Activated naive CD4-positive, alpha-beta T cell treated with anti-CD3 and anti-CD28 coated beads for 36 hours (primary cell): ENCODE data around the gene CD46. TPM values are rescaled to one million over a fixed set of nuclear protein-coding genes. Genes with fewer than 3 reads are reported as not detected.
"Not testable (repeated sequence)": the region's sequence is repeated elsewhere in the genome, so short reads cannot be mapped to it uniquely, and the experiment has no call there.

ENCODE experiments used
- CTCF ChIA-PET: fragments of 350-600 bp; sonication (Branson Sonifier 250); formaldehyde crosslinking; loops from one replicate; lab custom pipeline; 2021; ENCODE audit warnings: antibody characterized with exemption; lab: Charles Lee
- DNase-seq: peaks from one replicate; pipeline ENCODE4 v3.0.0-alpha.2; 2020
- H3K27ac Mint-ChIP-seq: one replicate; pipeline ENCODE4 v1.8.0; 2021; ENCODE audit warnings: mild to moderate bottlenecking, mixed read lengths
- H3K27me3 Mint-ChIP-seq: one replicate; pipeline ENCODE4 v1.8.0; 2021; ENCODE audit warnings: low read depth, mixed read lengths
- H3K36me3 Mint-ChIP-seq: one replicate; pipeline ENCODE4 v1.8.0; 2021; ENCODE audit warnings: low read depth, mixed read lengths
- H3K4me1 Mint-ChIP-seq: one replicate; pipeline ENCODE4 v1.8.0; 2021; ENCODE audit warnings: low read depth, mixed read lengths
- H3K4me3 Mint-ChIP-seq: one replicate; pipeline ENCODE4 v1.8.0; 2021; ENCODE audit warnings: mild to moderate bottlenecking, moderate library complexity, mixed read lengths
- H3K9me3 Mint-ChIP-seq: one replicate; pipeline ENCODE4 v1.8.0; 2021; ENCODE audit warnings: mixed read lengths
- intact Hi-C: fragments of 100-400 bp; cut with micrococcal nuclease; formaldehyde crosslinking; loops from one replicate; pipeline ENCODE4 v1.15.1; 2023
- total RNA-seq, 2 experiments: library from RNA; stranded (reverse); gene quantifications; one replicate each; pipeline ENCODE4 v1.2.3, GENCODE V29; 2021

Gene CD46
- 10 to 100 TPM; 91.0 to 93.4 TPM for total RNA-seq

DNA sequence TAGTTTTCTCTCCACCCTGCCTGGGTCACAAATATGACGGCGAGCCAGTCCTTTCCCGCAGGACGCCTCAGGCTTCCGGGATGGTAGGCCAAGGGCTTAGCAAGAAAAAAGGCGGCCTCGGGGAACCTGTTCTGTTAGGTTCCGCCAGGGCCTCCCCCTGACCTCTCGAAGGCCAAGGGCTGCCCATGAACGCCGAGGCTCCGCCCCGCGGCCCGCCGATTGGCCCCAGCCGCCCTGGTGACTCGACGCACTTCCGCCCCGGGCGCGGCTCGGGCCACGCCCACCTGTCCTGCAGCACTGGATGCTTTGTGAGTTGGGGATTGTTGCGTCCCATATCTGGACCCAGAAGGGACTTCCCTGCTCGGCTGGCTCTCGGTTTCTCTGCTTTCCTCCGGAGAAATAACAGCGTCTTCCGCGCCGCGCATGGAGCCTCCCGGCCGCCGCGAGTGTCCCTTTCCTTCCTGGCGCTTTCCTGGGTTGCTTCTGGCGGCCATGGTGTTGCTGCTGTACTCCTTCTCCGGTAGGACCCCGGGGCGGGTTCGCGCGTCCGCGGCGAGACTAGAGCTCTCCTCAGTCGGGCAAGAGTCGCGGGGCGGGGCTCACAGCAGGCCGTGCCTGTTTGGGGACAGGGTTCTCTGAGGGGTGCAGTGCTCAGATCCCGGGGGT is at the start of gene CD46:
Gene CD46 (plus strand): TSS at position 265 of the 666 bp plus-strand sequence. CDS start 159 bp downstream, at position 424.
- peak; percentile 97 for DNase-seq
- no peaks in the 10 kb centered on the region for H3K9me3 Mint-ChIP-seq
- peaks cover 59% of the 10 kb centered on the region for H3K4me1 Mint-ChIP-seq
- intact Hi-C loops, result loop anchor here (1.0 to 10.0 kb wide), 10 partner anchors 45 to 1177 kb away; partner anchors contain the start of genes CD55, CR1 and YOD1
- peak within 1 kb of the TSS; percentile 92 for H3K4me3 Mint-ChIP-seq
- H3K27ac Mint-ChIP-seq, result peak within 1 kb of the TSS; percentile 98
- H3K27me3 Mint-ChIP-seq, result no peaks in the 10 kb centered on the region
- peaks cover 20% of the 10 kb centered on the region for H3K36me3 Mint-ChIP-seq
- CTCF ChIA-PET, result interaction anchor here (1.2 to 1.8 kb wide), 2 partner anchors 44 to 46 kb away, joined by 6 to 7 read pairs; no protein-coding TSS in a partner anchor

DNA sequence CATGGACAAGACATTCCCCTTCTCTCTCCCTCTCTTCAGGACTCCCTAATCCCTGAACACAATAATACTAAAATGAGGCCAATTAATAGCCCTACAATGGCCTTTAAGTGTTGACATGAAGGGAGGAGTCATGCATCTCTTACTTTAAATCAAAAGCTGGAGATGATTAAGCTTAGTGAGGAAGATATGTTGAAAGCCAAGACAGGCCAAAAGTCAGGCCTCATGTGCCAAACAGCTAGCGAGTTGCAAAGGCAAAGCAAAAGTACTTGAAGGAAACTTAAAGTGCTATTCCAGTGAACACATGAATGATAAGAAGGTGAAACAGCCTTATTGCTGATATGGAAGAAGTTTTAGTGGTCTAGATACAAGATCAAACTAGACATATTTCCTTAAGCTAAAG is 49.5 kb upstream of the CD46 start:
- CTCF ChIA-PET, result interaction anchor here (1.6 kb wide), 1 partner anchor 95 kb away, joined by 5 read pairs; no protein-coding TSS in a partner anchor
- Mint-ChIP-seq H3K9me3 (no peaks in the 10 kb centered on the region), H3K27ac (no peak overlapping the region), H3K4me1 (no peaks in the 10 kb centered on the region), H3K27me3 (no peaks in the 10 kb centered on the region), H3K4me3 (no peak overlapping the region), H3K36me3 (no peaks in the 10 kb centered on the region)
- intact Hi-C loops, result no loop called here
- no peak for DNase-seq

DNA sequence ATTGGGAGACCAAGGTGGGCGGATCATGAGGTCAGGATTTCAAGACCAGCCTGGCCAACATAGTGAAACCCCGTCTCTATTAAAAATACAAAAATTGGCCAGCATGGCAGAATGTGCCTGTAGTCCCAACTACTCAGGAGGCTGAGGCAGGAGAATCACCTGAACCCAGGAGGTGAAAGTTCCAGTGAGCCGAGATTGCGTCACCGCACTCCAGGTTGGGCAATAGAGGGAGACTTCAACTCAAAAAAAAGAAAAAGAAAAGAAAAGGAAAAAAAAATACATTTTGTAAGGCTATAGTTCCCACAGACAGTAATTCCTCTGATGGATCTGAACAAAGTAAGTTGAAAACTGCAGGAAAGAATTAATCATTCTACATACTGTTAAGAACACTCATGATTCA is 48.1 kb upstream of the CD46 start:
- H3K27ac Mint-ChIP-seq, result no peak overlapping the region
- H3K36me3 Mint-ChIP-seq, result no peaks in the 10 kb centered on the region
- no peaks in the 10 kb centered on the region for H3K4me1 Mint-ChIP-seq
- no peak for DNase-seq
- no peak overlapping the region for H3K4me3 Mint-ChIP-seq
- H3K9me3 Mint-ChIP-seq, result no peaks in the 10 kb centered on the region
- CTCF ChIA-PET, result interaction anchor here (1.6 kb wide), 1 partner anchor 94 kb away, joined by 5 read pairs; no protein-coding TSS in a partner anchor
- intact Hi-C loops, result no loop called here
- H3K27me3 Mint-ChIP-seq, result no peaks in the 10 kb centered on the region

DNA sequence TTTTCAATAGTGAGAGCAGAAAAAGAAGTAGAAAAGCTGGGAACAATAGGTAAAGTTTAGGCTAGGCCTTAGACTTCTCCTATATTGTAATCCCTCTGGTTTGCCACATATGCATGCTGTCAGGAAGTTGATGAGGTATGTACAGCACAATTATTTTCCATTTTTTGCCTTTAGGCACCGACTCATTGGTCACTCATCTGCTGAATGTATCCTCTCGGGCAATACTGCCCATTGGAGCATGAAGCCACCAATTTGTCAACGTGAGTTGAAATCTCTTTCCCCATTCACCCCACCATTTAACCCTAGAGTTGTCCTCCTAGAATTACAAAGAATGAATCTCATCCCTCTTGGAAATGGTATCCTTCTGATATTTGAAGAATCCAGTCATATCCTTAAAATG is 43.9 kb upstream of the CD46 start:
- DNase-seq, H3K4me3 Mint-ChIP-seq, H3K4me1 Mint-ChIP-seq, H3K9me3 Mint-ChIP-seq, H3K27ac Mint-ChIP-seq, H3K27me3 Mint-ChIP-seq, intact Hi-C loops, CTCF ChIA-PET, H3K36me3 Mint-ChIP-seq: not testable (repeated sequence)

DNA sequence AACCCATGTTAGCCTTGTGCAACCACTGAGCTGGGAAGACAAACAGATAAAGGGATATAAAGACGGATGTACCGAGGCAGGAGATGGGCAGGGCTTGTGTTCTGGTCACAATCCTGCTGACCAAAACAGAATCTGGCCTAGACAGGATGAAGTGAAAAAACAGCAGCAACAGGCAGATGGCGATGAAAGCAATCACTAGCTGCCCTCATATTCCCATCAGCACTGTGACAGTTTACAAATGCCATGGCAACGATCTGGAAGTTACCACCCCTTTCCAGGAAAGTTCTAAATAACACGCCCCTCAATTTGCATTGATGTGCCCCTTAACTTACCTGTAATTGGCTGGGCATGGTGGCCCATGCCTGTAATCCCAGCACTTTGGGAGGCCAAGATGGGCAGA is 40.6 kb upstream of the CD46 start:
- peak; percentile 18 for DNase-seq
- Mint-ChIP-seq H3K27me3 (no peaks in the 10 kb centered on the region), H3K36me3 (no peaks in the 10 kb centered on the region), H3K27ac (no peak overlapping the region), H3K4me1 (no peaks in the 10 kb centered on the region), H3K9me3 (no peaks in the 10 kb centered on the region), H3K4me3 (no peak overlapping the region)
- intact Hi-C loops, result loop anchor here (1.0 kb wide), 2 partner anchors 86 to 252 kb away; no protein-coding TSS in a partner anchor
- CTCF ChIA-PET, result interaction anchor here (0.9 to 1.8 kb wide), 5 partner anchors 12 to 86 kb away, joined by 3 to 11 read pairs (median 4); no protein-coding TSS in a partner anchor

DNA sequence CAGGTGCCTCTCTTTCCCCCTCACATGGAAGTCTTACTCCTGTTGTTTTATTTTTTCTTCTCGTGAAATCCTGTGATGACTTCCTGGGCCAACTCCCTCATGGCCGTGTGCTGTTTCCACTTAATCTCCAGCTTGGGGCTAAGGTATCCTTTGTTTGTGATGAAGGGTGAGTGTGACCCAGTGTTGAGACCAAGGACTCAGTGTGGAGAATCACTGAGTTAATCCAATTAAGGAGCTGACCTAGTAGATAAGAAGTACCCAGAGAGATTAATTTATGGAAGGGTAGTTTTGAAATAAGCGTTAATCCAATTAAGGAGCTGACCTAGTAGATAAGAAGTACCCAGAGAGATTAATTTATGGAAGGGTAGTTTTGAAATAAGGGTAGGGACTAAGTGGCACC is 39.2 kb upstream of the CD46 start:
- H3K27me3 Mint-ChIP-seq, DNase-seq, H3K4me3 Mint-ChIP-seq, H3K9me3 Mint-ChIP-seq, H3K4me1 Mint-ChIP-seq, H3K36me3 Mint-ChIP-seq, H3K27ac Mint-ChIP-seq, intact Hi-C loops: not testable (repeated sequence)
- CTCF ChIA-PET, result interaction anchor here (1.2 kb wide), 1 partner anchor 84 kb away, joined by 4 read pairs; no protein-coding TSS in a partner anchor

DNA sequence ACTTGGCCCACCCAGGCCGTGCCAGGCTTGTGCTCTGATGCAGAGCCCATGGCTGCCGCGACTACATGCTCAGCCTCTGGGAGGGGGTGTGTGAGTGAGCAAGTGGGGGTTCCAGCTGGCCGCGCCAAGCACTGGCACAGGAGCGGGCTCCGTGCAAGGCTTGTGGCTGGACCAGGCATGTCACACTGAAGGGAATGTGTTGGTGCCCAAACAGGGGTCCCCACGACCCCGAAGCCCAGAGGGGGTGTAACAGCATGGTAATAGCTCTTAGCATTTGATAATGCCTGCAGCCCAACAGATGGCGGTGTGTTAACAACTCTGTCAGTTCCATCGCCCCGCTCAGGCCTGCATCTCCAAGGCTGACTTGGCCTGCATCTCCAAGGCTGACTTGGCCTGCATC is 38.3 kb upstream of the CD46 start:
- CTCF ChIA-PET, result interaction anchor here (1.2 kb wide), 1 partner anchor 83 kb away, joined by 4 read pairs; no protein-coding TSS in a partner anchor
- Mint-ChIP-seq H3K36me3 (no peaks in the 10 kb centered on the region), H3K4me1 (no peaks in the 10 kb centered on the region), H3K27ac (no peak overlapping the region), H3K27me3 (no peaks in the 10 kb centered on the region), H3K9me3 (no peaks in the 10 kb centered on the region), H3K4me3 (no peak overlapping the region)
- DNase-seq, result peak; percentile 25
- intact Hi-C loops, result no loop called here

DNA sequence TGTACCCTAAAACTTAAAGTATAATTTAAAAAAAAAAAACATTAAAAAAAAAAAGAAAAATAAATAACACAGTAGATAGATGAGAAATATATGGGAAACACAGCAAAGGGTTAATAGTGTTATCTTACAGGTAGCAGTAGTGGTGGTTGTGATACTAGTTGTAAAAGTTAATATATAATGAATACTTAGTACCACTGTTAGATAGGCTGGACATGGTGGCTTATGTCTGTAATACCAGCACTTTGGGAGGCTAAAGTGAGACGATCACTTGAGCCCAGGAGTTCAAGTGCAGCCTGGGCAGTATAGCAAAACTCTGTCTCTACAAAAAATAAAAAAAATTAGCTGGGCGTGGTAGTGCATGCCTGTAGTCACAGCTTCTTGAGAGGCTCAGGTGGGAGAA is 32.6 kb upstream of the CD46 start:
- DNase-seq, result no peak
- intact Hi-C loops, result no loop called here
- no peaks in the 10 kb centered on the region for H3K27me3 Mint-ChIP-seq
- H3K27ac Mint-ChIP-seq, result no peak overlapping the region
- H3K4me1 Mint-ChIP-seq, result no peaks in the 10 kb centered on the region
- no peaks in the 10 kb centered on the region for H3K9me3 Mint-ChIP-seq
- CTCF ChIA-PET, result no interaction called here
- H3K36me3 Mint-ChIP-seq, result no peaks in the 10 kb centered on the region
- H3K4me3 Mint-ChIP-seq, result no peak overlapping the region

DNA sequence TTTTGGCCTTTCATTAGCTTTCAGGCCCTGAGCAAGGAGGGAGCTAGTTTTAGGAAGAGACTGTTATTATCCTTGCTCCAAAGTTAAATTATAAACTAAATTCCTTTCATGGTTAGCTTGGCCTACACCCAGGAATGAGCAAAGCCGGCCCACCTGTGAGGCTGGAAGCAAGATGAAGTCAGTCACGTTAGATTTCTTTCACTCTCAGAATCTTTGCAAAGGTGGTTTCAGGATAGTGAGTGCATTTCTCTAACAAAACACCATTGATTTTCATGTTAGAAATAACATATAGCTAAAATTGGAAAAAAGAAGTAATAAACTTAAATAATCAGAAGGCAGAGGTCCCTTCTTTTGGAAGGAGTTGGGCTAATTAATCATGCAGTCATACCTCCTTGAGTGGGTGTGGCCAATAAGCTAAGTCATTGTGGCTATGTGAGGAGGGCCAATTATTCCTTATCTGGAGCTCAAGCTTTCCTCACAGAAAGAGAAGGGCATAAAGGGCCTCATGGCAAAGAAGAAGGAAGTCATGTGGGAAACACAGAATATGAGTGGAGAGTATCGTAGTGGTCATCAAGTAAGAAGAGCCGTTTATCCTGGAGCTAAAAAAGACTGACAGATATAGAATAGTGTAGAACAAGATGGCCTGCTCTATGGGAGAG is 23.5 kb upstream of the CD46 start:
- DNase-seq, H3K4me3 Mint-ChIP-seq, H3K27me3 Mint-ChIP-seq, H3K36me3 Mint-ChIP-seq, H3K27ac Mint-ChIP-seq, H3K9me3 Mint-ChIP-seq, intact Hi-C loops: not testable (repeated sequence)
- peaks cover 11% of the 10 kb centered on the region for H3K4me1 Mint-ChIP-seq
- CTCF ChIA-PET, result interaction anchor here (1.1 kb wide), 1 partner anchor 10 kb away, joined by 3 read pairs; no protein-coding TSS in a partner anchor

DNA sequence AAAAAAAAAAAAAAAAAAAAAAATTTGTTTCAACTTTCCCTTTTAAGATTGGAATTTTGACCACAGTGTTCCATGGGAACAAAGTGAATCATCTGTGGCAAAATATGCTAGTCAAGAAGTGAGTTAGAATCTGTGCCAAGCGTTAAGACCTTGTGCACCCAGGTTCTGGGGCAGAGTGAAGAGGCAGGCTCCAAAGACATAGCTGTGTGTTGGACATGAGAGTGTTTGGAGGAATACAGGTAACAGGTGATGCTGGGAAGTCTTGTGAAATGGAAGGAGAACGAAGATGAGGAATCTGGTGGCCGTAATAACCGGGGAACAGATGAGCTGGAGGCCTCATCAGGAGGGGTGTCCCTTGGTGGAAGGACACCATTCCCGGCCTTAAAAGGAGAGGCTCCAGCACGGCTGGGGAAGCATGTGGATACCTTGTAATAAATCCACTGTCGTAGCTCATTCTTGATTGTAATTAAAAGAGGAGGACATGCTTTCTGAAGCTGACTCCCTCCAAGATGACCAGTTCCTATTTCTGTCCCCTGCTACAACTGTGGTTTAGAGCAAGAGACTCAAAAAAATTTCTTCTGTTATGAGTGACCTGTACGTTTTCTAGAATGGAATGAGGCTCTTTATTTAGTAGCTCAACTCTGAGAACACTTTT is 14.2 kb upstream of the CD46 start:
- CTCF ChIA-PET, result interaction anchor here (1.0 to 2.0 kb wide), 2 partner anchors 9 to 60 kb away, joined by 3 to 4 read pairs; no protein-coding TSS in a partner anchor
- not testable (repeated sequence) for H3K36me3 Mint-ChIP-seq

DNA sequence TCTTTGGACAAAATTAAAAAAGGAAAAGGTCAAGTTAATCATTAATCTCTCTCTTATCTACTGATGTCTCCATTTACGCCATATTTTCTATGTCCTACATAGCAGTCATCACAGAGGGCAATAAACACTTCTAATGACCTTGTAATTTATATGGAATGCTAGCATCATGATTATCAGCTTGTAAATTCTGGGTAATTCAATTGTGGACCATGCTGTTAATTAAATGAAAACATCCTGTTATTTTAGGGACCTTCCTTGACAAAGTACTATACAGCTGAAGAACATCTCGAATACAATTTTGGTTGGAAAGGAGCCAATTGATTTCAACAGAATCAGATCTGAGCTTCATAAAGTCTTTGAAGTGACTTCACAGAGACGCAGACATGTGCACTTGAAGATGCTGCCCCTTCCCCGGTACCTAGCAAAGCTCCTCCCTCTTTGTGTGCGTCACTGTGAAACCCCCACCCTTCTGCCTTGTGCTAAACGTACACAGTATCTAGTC is 13.6 kb upstream of the CD46 start:
- CTCF ChIA-PET, result interaction anchor here (1.0 to 2.0 kb wide), 2 partner anchors 10 to 59 kb away, joined by 3 to 4 read pairs; no protein-coding TSS in a partner anchor
- H3K4me3 Mint-ChIP-seq, H3K9me3 Mint-ChIP-seq, H3K36me3 Mint-ChIP-seq, H3K27ac Mint-ChIP-seq, H3K27me3 Mint-ChIP-seq, intact Hi-C loops, H3K4me1 Mint-ChIP-seq: not testable (repeated sequence)
- DNase-seq, result peak; percentile 38

More for the DNA sequence above, 14.2 kb upstream of the CD46 start:
- DNase-seq, H3K27me3 Mint-ChIP-seq, intact Hi-C loops, H3K27ac Mint-ChIP-seq, H3K9me3 Mint-ChIP-seq, H3K4me1 Mint-ChIP-seq, H3K4me3 Mint-ChIP-seq: not testable (repeated sequence)

DNA sequence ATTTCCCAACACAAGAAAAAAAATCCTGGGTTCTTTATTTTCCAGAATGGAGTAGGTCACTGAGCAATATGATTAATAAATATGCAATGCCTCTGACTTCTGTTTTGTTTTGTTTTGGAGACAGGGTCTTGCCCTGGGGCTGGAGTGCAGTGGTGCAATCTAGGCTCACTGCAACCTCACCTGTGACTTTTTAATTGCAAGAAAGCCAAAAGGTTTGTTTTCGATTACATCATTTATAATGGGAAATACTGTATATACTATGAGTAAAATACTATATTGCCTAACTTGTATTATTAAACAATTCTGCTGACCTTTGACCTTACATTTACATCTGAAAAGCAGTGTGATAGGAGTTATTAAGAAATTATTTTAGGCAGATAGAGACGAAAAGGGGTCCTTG is 11.6 kb upstream of the CD46 start:
- CTCF ChIA-PET, result interaction anchor here (0.7 kb wide), 1 partner anchor 237 kb away, joined by 3 read pairs; no protein-coding TSS in a partner anchor
- H3K27ac Mint-ChIP-seq, result no peak overlapping the region

More for the DNA sequence above, 11.6 kb upstream of the CD46 start:
- DNase-seq, result no peak
- H3K4me3 Mint-ChIP-seq, result no peak overlapping the region
- H3K4me1 Mint-ChIP-seq, result peaks cover 8% of the 10 kb centered on the region
- no peaks in the 10 kb centered on the region for H3K36me3 Mint-ChIP-seq
- no peaks in the 10 kb centered on the region for H3K27me3 Mint-ChIP-seq
- no peaks in the 10 kb centered on the region for H3K9me3 Mint-ChIP-seq
- intact Hi-C loops, result no loop called here
